H9 (cell line): ENCODE measurements around the gene NBEA. TPM values are rescaled to one million over a fixed set of nuclear protein-coding genes. Genes with fewer than 3 reads are reported as not detected.
"Not testable (repeated sequence)": the region's sequence is repeated elsewhere in the genome, so short reads cannot be mapped to it uniquely, and the experiment has no call there.

ENCODE experiments used
- DNase-seq: peaks from one replicate; pipeline ENCODE4 v3.0.0-alpha.2; 2017
- H2AFZ ChIP-seq: one replicate; pipeline ENCODE4 v1.6.1; 2013; ENCODE audit warnings: mild to moderate bottlenecking, low read length, control low read depth, moderate library complexity
- H2AK5ac ChIP-seq: 2 replicates; pipeline ENCODE4 v1.6.1; 2013; ENCODE audit warnings: low read length, control low read depth, mixed read lengths; ENCODE audit not compliant: insufficient read length
- H2BK120ac ChIP-seq: one replicate; pipeline ENCODE4 v1.6.1; 2013; ENCODE audit warnings: low read depth, mild to moderate bottlenecking, low read length, control low read depth, inconsistent platforms; ENCODE audit not compliant: poor library complexity, severe bottlenecking
- H2BK12ac ChIP-seq: 2 replicates; pipeline ENCODE4 v1.6.1; 2013; ENCODE audit warnings: low read length, control low read depth, mixed read lengths, low read depth; ENCODE audit not compliant: insufficient read length
- H2BK15ac ChIP-seq: 2 replicates; pipeline ENCODE4 v1.6.1; 2013; ENCODE audit warnings: low read depth, low read length, control low read depth
- H2BK20ac ChIP-seq: one replicate; pipeline ENCODE4 v1.6.1; 2013; ENCODE audit warnings: low read depth, mild to moderate bottlenecking, low read length, control low read depth, inconsistent platforms; ENCODE audit not compliant: poor library complexity, severe bottlenecking
- H2BK5ac ChIP-seq: 2 replicates; pipeline ENCODE4 v1.6.1; 2013; ENCODE audit warnings: low read length, control low read depth, mixed read lengths; ENCODE audit not compliant: insufficient read length
- H3K14ac ChIP-seq: 2 replicates; pipeline ENCODE4 v1.6.1; 2013; ENCODE audit warnings: low read length, control low read depth; ENCODE audit not compliant: insufficient read depth
- H3K18ac ChIP-seq: 2 replicates; pipeline ENCODE4 v1.6.1; 2013; ENCODE audit warnings: low read depth, mild to moderate bottlenecking, mixed read lengths, low read length, control low read depth; ENCODE audit not compliant: insufficient read length
- H3K23ac ChIP-seq: 2 replicates; pipeline ENCODE4 v1.6.1; 2013; ENCODE audit warnings: low read length, control low read depth, mixed read lengths, low read depth; ENCODE audit not compliant: insufficient read length
- H3K23me2 ChIP-seq: 2 replicates; pipeline ENCODE4 v1.6.1; 2013; ENCODE audit warnings: low read depth, mild to moderate bottlenecking, mixed read lengths, low read length, control low read depth; ENCODE audit not compliant: insufficient read length, poor library complexity, severe bottlenecking
- H3K27ac ChIP-seq: 2 replicates; pipeline ENCODE4 v1.5.1; 2013; ENCODE audit warnings: low read length, control low read depth, mixed read lengths, low read depth; ENCODE audit not compliant: insufficient read length
- H3K27me3 ChIP-seq: 2 replicates; pipeline ENCODE4 v1.6.1; 2013; ENCODE audit warnings: low read length, control low read depth, inconsistent platforms; ENCODE audit not compliant: insufficient read depth
- H3K4ac ChIP-seq: 2 replicates; pipeline ENCODE4 v1.6.1; 2013; ENCODE audit warnings: low read depth, mild to moderate bottlenecking, control low read depth, inconsistent platforms, low read length, moderate library complexity
- H3K4me1 ChIP-seq: 2 replicates; pipeline ENCODE4 v1.6.1; 2013; ENCODE audit warnings: low read length, control low read depth, inconsistent platforms; ENCODE audit not compliant: insufficient read depth
- H3K4me2 ChIP-seq: 2 replicates; pipeline ENCODE4 v1.6.1; 2013; ENCODE audit warnings: low read length, control low read depth, mixed read lengths; ENCODE audit not compliant: insufficient read length, insufficient read depth
- H3K56ac ChIP-seq: 2 replicates; pipeline ENCODE4 v1.6.1; 2013; ENCODE audit warnings: low read depth, mild to moderate bottlenecking, mixed read lengths, low read length, control low read depth; ENCODE audit not compliant: insufficient read length
- H3K79me1 ChIP-seq: 2 replicates; pipeline ENCODE4 v1.6.1; 2013; ENCODE audit warnings: low read depth, mild to moderate bottlenecking, moderate library complexity, low read length, control low read depth, inconsistent platforms; ENCODE audit not compliant: insufficient read depth, poor library complexity, severe bottlenecking
- H3K79me2 ChIP-seq: 2 replicates; pipeline ENCODE4 v1.6.1; 2013; ENCODE audit warnings: low read length, control low read depth, inconsistent platforms; ENCODE audit not compliant: insufficient read depth
- H3K9ac ChIP-seq: 2 replicates; pipeline ENCODE4 v1.6.1; 2013; ENCODE audit warnings: low read length, control low read depth, mixed read lengths; ENCODE audit not compliant: insufficient read length; ENCODE audit errors: extremely low read depth
- H3K9me3 ChIP-seq: one replicate; pipeline ENCODE4 v1.6.1; 2013; ENCODE audit warnings: low read depth, low read length, inconsistent platforms; ENCODE audit not compliant: control insufficient read depth
- H3T11ph ChIP-seq: one replicate; pipeline ENCODE4 v1.6.1; 2013; ENCODE audit warnings: mild to moderate bottlenecking, low read length, control low read depth, inconsistent platforms
- H4K20me1 ChIP-seq: one replicate; pipeline ENCODE4 v1.6.1; 2013; ENCODE audit not compliant: control insufficient read depth, insufficient read length, insufficient read depth
- H4K5ac ChIP-seq: 2 replicates; pipeline ENCODE4 v1.6.1; 2013; ENCODE audit warnings: low read depth, mild to moderate bottlenecking, mixed read lengths, low read length, control low read depth; ENCODE audit not compliant: insufficient read length
- H4K8ac ChIP-seq: replicated peaks from 2 replicates; pipeline ENCODE4 v1.6.1; 2013; ENCODE audit warnings: low read length, control low read depth, mixed read lengths, low read depth; ENCODE audit not compliant: insufficient read length
- H4K91ac ChIP-seq: 2 replicates; pipeline ENCODE4 v1.6.1; 2013; ENCODE audit warnings: low read depth, mild to moderate bottlenecking, moderate library complexity, mixed read lengths, low read length, control low read depth; ENCODE audit not compliant: insufficient read length
- H3K27ac Mint-ChIP-seq, 3 experiments: 2 replicates in 2 of 3; 3 replicates in 1 of 3; pipeline ENCODE4 v1.8.0; 2020 to 2021; ENCODE audit warnings: mixed read lengths in 3 of 3, mild to moderate bottlenecking in 1 of 3, moderate library complexity in 1 of 3
- H3K27me3 Mint-ChIP-seq: 2 replicates; pipeline ENCODE4 v1.8.0; 2021; ENCODE audit warnings: low read depth, mild to moderate bottlenecking, moderate library complexity, mixed read lengths
- H3K36me3 Mint-ChIP-seq, 3 experiments: 2 replicates in 2 of 3; 3 replicates in 1 of 3; pipeline ENCODE4 v1.8.0; 2020 to 2021; ENCODE audit warnings: low read depth in 3 of 3, mixed read lengths in 3 of 3; ENCODE audit not compliant: insufficient read depth in 1 of 3
- H3K4me1 Mint-ChIP-seq, 2 experiments: 2 replicates each; pipeline ENCODE4 v1.8.0; 2020; ENCODE audit warnings: mixed read lengths in 2 of 2
- H3K4me3 Mint-ChIP-seq, 2 experiments: 2 replicates in 1 of 2; 3 replicates in 1 of 2; pipeline ENCODE4 v1.8.0; 2020 to 2021; ENCODE audit warnings: mild to moderate bottlenecking in 2 of 2, mixed read lengths in 2 of 2, moderate library complexity in 1 of 2
- H3K9me3 Mint-ChIP-seq, 2 experiments: 2 replicates in 1 of 2; 3 replicates in 1 of 2; pipeline ENCODE4 v1.8.0; 2020; ENCODE audit warnings: mild to moderate bottlenecking in 2 of 2, mixed read lengths in 2 of 2, moderate library complexity in 1 of 2
- CTCF ChIP-seq: fragments of 200-600 bp; sonication (generic); conservative IDR thresholded peaks from 3 replicates; pipeline ENCODE4 v1.8.0; 2021; ENCODE audit warnings: antibody characterized with exemption, mild to moderate bottlenecking
- WGBS: extraction: QIAGEN DNeasy Blood & Tissue Kit; methylation state at CpG from one replicate; pipeline ENCODE4 v1.1.7; 2013; ENCODE audit warnings: missing lambda C conversion rate, low lambda C conversion rate, mixed read lengths; ENCODE audit not compliant: insufficient read length; ENCODE audit errors: extremely low coverage; 5-methylcytosine and 5-hydroxymethylcytosine counted together
- total RNA-seq: library from RNA; stranded (reverse); gene quantifications from 2 replicates; pipeline ENCODE4 v1.2.1, GENCODE V29; 2021

The NBEA gene
- total RNA-seq, 1 experiment from 2014 or later, result 17.3 TPM

GRCh38 chr13:35057858-35058257, 115.8 kb downstream of the NBEA start:
- Histone ChIP-seq H3K79me1 (no peaks in the 10 kb centered on the region), H3K14ac (no peak overlapping the region)
- WGBS, result 100% methylated on average over 1 of the region's 6 CpGs

GRCh38 chr13:35058585-35058984, 116.5 kb downstream of the NBEA start:
- 100% methylated on average over 1 of the region's 3 CpGs for WGBS

More at GRCh38 chr13:35057858-35058257, 115.8 kb downstream of the NBEA start:
- H3K9me3 Mint-ChIP-seq, result no peaks in the 10 kb centered on the region
- no peaks in the 10 kb centered on the region; a peak in 1 of 7 replicates for H3K36me3 Mint-ChIP-seq
- Histone ChIP-seq H3K27me3 (no peaks in the 10 kb centered on the region), H3K4me2 (no peak overlapping the region), H2BK12ac (no peak overlapping the region), H3K23me2 (no peaks in the 10 kb centered on the region), H3K4ac (no peak overlapping the region), H3K9me3 (no peaks in the 10 kb centered on the region), H3K23ac (no peak overlapping the region), H4K5ac (no peak overlapping the region), H3K79me2 (no peaks in the 10 kb centered on the region), H3T11ph (no peak overlapping the region), H4K8ac (no peak overlapping the region), H3K56ac (no peak overlapping the region), H2BK120ac (no peak overlapping the region), H2BK20ac (no peak overlapping the region), H4K91ac (no peak overlapping the region), H4K20me1 (no peaks in the 10 kb centered on the region), H2BK15ac (no peak overlapping the region), H2AFZ (no peak overlapping the region), H3K18ac (no peak overlapping the region), H3K9ac (no peak overlapping the region), H3K27ac (no peak overlapping the region), H3K4me1 (no peaks in the 10 kb centered on the region), H2BK5ac (no peak overlapping the region), H2AK5ac (no peak overlapping the region)
- no peaks in the 10 kb centered on the region for H3K27me3 Mint-ChIP-seq
- no peak overlapping the region for H3K4me3 Mint-ChIP-seq
- TF ChIP-seq CTCF, result no peak
- H3K27ac Mint-ChIP-seq, result peak overlapping the region in 1 of 3 experiments; percentile 74; a peak in 1 of 7 replicates
- peak; percentile 16 for DNase-seq
- peaks cover 4 to 8% of the 10 kb centered on the region in 2 experiments for H3K4me1 Mint-ChIP-seq

More at GRCh38 chr13:35058585-35058984, 116.5 kb downstream of the NBEA start:
- H2BK120ac ChIP-seq, H3K4me1 ChIP-seq, H3K27me3 Mint-ChIP-seq, H3K9ac ChIP-seq, H3K9me3 ChIP-seq, H2BK15ac ChIP-seq, H3K56ac ChIP-seq, H2AFZ ChIP-seq, H2BK12ac ChIP-seq, DNase-seq, H3K79me2 ChIP-seq, H3K18ac ChIP-seq, H3K4ac ChIP-seq, H3K27ac ChIP-seq, H4K8ac ChIP-seq, H4K20me1 ChIP-seq, H2BK5ac ChIP-seq, H3K4me3 Mint-ChIP-seq, H3T11ph ChIP-seq, H3K36me3 Mint-ChIP-seq, H3K23me2 ChIP-seq, H3K23ac ChIP-seq, H4K91ac ChIP-seq, H3K14ac ChIP-seq, H3K4me2 ChIP-seq, H2AK5ac ChIP-seq, H3K79me1 ChIP-seq, H3K27me3 ChIP-seq, H3K9me3 Mint-ChIP-seq, H2BK20ac ChIP-seq, H4K5ac ChIP-seq, H3K27ac Mint-ChIP-seq: not testable (repeated sequence)
- H3K4me1 Mint-ChIP-seq, result peaks cover 4 to 14% of the 10 kb centered on the region in 2 experiments
